COR-L47 (cell line): ENCODE measurements around the gene KIAA0586.
"Not testable (repeated sequence)": the region's sequence is repeated elsewhere in the genome, so short reads cannot be mapped to it uniquely, and the experiment has no call there.

Experiments used
- DNase-seq: peaks from one replicate; lab custom pipeline; 2025; lab: John Stamatoyannopoulos, UW

KIAA0586 gene

DNA sequence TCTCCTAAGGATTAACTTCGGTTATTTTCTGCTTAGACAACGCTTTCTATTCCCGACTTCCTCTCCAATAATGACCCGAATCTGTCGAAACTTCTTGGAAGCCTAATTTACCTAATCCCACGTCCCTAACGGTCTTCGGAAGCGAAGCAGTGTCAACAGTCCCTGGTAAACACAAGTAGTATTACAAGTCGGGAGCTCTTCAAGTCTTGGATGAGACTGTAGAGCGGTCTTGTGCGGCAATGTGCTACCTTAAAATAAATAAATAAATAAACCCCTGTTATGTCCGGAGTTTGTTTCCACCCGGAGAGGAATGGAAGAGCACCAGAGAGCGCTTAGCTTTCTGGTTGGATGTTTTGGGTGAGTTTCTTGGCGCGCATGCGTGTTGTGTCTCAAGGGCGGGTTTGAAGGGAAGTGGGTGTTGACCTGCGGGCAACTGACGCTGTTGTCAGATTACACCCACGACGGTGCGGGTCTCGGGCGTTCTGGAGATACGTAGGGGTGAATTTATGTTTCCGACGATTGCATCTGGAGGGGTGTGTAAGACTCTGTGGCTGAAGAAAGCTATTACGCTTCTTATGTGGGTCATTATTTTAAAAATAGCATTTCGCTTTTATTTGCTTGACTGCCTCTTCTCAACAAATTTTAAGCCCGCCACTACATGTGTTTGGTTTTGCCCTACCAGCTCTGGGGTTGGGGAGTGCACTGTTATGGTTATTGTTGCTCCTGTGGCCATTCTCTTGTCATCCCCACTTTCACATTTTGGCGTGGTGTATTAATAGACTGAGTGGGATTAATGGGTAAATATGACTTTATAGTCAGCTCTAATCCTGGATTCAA, at the start of gene KIAA0586, which contains the start of gene TIMM9:
KIAA0586 (plus strand) TSS at position 439 of the 837 bp plus-strand sequence. CDS start 546 bp downstream, outside the sequence.
TIMM9 (minus strand) TSS at position 251 of the 837 bp plus-strand sequence. CDS start 15,586 bp downstream, outside the sequence.
- peak; percentile 98 for DNase-seq

DNA sequence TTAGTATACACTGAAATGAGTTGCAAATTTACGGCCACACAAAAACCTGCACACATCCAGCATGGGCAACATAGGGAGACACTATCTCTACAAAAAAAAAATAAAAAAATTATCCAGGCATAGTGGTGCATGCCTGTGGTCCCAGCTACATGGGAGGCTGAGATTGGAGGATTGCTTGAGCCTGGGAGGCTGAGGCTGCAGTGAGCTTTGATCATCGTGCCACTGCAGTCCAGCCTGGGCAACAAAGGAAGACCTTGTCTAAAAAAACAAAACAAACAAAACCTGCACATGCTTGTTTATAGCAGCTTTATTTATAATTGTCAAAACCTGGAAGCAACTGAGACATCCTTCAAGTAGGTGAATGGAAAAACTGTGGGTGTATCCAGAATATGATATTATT, 36.7 kb upstream of the KIAA0586 start:
- DNase-seq = no peak

DNA sequence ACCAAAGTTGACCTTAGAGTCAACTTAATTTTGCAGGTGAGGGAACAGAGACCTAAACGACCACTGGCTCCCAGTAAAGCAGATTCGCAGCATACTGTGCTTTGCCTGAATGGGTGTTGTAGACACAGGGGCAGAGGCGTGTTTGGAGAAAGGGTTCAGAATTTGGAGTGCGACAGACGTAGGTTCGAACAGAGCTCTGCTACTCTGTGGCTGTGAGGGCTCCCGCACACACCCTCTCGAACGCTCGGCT, 32.0 kb upstream of the KIAA0586 start:
- no peak for DNase-seq

DNA sequence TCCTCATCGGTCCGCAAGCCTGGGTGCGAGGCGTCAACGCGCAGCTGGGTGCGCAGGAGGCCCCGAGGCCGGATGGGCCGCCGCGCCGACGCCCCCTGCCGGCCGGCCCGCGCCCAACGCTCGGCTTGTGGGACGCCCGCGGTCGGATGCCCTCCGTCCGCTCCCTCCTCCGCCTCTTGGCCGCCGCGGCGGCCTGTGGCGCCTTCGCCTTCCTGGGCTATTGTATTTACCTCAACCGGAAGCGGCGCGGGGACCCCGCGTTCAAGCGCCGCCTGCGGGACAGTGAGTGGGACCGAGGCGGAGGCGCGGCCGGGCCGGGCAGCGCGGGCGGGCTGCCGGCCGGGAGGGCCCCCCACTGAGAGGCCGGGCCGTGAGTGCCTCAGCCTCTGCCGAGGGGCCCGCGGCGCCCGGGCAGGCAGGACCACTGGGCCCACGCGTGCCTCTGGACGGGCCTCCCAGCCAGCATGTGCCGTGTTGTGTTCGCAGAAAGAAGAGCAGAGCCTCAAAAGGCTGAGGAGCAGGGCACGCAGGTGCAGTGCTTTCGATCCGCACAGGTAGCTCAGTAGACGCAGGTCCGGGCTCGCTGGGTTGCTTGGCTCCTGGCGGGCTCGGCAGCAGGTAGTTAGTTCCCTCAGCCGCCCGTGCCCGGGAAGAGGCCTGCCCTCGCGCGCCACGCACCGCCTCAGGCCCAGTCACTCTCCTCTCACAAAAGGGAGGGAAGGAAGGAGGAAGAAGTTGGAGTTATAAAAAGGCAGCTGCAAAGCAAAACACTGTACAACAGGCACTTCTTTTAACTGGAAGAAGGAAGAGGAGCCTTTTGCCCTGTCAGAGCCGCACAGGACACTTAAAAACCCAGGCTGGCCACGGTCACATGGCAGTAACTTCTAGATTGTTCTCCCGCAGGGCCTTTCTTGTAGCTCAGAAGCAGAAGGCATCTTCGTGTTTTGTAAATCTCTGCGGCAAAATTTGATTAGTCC, 31.4 kb upstream of the KIAA0586 start, which contains the start of gene TOMM20L:
TOMM20L (plus strand) TSS at position 119 of the 977 bp plus-strand sequence; CDS start at position 147, 28 bp downstream.
- peak; percentile 38 for DNase-seq

DNA sequence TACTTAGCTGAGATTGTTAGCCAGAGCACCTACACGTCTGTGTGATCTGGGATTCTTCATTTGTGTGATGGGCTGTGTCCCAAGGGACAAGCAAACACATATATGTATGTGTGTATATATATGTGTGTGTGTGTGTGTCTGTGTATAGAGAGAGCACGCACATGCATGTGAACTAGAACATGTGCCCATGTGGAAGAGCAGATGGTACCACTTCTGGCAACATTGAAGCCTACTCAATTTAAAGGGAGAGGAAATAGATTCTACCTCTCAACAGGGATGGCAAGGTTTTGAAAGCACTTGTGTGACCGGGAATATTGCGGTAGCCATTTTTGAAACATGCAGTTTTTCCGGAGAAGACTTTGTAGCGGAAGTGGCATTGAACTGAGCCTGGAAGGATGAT, 30.4 kb upstream of the KIAA0586 start:
- DNase-seq = no peak

DNA sequence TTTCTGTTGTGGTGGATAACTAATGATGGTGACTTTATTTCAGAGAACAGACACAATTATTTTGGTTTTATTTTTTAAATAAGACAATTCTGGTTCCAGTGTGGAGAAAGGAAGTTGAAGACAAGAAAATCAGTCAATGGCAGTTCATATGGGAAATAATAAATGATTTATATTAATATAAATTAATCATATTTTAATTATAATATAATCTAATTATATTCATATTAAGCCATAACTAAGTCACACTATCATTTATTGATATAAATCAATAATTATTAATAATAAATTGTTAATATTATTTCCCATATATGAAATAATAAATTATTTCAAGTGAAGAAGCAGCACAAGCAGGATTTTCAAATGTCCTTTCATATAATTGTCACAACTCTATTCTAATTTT, 29.0 kb upstream of the KIAA0586 start:
- DNase-seq = no peak

DNA sequence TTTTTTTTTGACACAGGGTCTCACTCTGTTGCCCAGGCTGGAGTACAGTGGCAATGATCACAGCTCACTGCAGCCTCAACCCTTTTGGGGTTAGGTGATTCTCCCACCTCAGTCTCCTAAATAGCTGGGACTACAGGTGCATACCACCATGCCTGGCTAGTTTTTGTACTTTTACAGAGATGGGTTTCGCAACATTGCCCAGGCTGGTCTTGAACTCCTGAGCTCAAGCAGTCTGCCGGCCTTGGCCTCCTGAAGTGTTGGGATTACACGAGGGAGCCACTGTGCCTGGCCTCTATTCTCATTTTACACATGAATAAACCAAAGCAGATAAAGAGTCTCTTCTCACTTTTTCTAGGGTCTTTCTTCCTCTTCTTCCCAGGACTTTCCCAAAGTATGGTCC, 28.6 kb upstream of the KIAA0586 start:
- no peak for DNase-seq

DNA sequence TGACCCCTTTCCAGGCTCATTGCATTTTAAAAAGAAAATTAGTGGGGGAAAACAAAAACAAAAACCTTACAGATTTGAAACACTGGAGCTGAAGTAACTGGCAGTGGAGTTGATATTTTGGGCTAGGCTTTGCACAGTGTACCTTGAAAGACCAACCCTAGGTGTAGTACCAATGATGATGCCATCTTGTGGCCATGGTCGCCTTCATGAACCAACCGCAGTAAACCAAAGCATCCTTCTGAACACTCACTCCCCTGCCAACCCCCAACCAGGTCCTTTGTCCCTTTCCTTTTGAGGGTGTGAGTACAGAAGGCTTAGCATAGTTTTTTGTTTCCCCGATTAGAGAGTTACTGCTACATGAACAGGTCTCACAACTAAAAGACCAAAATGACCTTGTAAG, 25.9 kb upstream of the KIAA0586 start:
- DNase-seq = no peak

DNA sequence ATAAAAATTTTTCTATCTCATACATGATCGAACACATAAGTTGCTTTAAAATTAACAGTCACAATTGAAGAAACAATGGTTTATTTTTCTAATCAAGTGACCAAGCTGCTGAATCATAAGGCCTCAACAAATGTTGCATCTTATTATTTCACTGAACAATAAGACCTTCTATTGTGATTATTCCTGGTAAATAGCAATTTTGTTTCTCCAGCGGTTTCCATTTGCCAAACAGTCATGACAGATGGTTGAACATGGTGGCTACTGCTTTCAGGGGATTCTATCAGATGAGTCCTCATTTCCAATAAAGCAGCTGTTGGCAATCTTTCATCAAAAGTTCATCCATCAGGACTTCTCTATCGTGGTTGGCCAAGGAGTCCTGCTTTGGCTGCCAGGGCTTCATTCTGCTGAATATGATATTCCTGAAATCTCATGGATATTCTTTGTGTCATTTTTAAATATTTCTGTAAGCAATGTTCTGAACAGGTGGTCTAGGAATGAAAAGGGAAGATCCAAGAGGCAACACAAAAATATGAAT, 18.8 kb upstream of the KIAA0586 start:
- DNase-seq = no peak

DNA sequence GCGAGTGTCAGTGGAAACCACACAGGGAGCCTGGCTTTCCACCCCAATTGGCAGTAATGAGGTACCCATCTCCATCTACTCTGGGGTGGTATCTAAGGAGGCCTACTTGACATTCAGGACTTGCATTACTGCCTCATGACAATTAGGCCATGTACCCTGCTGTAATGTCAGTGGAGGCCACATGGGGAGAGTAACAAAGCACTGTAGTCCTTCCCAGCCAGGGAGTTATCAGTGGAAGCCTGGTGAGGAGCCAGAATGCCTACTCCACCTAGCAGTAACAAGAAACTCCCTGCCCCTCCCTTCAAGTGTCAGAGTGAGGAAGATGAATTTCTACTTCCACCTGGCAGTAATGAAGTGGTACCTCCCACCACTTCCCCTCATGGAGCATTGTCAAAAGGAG, 12.7 kb upstream of the KIAA0586 start:
- no peak for DNase-seq

DNA sequence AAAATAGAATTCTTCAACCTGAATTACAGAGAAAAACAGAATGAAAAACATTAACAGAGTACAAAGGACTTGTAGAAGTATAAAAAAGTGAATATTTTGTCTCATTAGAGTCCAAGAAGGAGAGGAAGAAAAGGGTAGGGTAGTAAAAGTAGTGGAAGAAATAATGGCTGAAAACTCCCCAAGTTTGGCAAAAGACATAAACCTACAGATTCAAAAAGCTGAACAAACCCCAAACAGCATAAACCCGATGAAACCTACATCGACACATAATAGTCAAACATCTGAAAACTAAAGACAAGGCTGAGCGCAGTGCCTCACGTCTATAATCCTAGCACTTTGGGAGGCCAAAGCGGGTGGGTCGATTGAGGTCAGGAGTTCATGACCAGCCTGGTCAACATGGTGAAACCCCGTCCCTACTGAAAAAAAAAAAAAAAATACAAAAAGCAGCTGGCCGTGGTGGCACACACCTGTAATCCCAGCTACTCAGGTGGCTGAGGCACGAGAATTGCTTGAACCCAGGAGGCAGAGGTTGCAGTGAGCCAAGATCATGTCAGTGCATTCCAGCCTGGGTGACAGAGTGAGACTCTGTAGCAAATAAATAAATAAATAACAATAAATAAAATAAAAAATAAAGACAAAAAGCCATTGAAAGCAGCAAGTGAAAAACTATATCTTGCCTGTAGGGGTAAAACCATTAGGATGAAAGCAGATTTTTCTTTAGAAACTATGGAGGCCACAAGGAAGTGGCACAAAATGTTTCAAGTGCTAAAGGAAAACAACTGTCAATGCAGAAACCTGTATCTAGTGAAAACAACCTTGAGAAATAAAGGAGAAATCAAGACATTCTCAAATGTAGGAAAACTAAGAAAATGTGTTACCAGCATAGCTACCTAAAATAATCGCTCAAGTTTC, 11.6 kb upstream of the KIAA0586 start:
- no peak for DNase-seq

DNA sequence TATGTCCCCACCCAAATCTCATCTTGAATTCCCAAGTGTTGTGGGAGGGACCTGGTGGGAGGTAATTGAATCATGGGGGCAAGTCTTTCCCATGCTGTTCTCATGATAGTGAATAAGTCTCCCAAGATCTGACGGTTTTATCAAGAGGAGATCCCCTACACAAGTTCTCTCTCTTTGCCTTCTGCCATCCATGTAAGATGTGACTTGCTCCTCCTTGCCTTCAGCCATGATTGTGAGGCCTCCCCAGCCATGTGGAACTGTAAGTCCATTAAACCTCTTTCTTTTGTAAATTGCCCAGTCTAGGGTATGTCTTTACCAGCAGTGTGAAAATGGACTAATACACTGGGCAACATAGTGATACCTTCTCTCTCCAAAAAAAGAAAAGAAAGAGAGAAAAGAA, 10.6 kb upstream of the KIAA0586 start:
- not testable (repeated sequence) for DNase-seq

DNA sequence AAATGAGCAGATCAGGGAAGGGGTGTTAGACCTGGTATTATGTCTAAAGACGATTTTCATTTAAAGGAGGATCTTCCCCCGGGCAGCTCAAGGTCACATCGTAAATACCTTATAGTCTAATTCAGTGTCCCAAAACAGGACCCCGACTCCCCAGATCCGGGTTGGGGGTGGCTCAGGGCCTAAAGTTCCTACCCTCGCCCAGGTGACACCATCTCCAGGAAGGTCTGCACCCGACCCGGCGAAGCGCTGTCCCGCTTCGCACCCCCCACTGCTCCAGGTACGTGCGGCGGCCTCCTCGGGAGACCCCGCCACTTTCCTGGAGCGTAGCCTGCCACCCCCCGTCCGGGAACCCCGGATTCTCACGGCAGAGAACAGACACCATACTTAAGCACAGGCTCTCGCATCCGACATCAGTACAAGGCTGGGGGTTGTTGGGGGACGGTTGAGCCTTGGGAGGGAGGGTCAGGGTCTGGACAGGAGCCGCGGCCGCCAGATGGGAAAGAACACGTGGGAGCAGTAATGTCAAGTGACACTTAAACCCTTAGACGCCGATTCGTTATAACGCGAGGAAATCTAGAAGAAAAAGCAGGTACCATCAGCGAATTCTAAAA, 744 bp upstream of the KIAA0586 start:
- peak; percentile 54 for DNase-seq

DNA sequence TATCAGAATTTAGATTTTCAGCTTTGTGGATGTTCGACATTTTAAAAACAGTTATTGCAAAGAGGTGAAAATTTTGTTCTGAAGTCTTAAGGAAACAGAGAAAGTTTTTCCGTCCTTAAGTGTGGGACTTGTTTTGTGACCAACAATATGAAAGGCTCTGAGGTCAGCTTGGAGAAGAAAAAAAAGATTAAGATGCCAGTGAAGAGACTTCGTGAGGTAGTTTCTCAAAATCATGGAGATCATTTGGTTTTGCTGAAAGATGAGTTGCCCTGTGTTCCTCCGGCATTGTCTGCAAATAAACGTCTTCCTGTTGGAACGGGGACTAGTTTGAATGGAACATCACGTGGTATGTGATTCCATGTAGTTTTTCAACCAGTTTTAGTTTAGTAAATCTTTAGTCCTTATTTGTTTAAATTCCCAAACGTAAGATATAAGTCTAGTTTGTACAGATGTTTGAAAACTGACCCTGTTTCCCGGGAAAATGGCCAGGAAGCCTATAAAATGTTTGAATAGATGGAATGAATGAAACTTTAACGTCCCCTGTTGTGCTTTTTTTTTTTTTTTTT, 682 bp downstream of the KIAA0586 start:
- no peak for DNase-seq

DNA sequence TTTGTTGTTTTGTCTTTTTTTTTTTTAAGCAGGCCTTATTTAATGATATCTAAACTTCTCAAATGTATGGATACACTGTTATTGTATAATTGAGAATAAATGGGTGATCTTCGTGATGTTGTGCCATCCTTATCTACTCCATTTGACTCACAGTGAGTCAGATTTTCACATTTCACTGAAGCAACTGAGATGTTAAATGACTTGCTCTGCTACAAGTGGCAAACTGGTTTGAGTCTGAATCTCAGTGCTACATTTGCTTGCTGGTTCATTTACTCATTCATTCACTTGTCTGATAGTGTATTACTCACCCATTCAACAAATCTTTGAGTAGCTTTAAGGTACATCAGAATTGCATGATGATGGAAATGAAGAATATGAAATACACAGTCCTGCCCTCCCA, 2.6 kb downstream of the KIAA0586 start:
- no peak for DNase-seq

DNA sequence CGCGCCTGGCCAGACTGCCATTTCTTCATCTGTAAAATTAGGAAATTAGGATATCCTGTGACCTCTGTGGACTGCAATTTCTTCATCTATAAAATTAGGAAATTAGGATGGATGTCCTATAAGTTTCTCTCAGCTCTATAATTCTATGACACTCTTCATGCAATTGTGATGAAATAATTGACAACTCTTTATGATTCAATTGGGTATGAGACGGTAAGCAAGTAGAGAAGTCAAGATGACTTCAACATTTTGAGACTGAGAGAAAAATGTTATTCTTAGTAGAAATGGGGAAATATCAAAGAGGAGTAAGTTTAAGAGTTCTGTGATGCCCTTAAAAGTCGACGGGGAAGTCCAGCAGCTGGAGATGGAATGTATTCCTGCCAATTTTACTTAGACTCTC, 12.0 kb downstream of the KIAA0586 start:
- no peak for DNase-seq

DNA sequence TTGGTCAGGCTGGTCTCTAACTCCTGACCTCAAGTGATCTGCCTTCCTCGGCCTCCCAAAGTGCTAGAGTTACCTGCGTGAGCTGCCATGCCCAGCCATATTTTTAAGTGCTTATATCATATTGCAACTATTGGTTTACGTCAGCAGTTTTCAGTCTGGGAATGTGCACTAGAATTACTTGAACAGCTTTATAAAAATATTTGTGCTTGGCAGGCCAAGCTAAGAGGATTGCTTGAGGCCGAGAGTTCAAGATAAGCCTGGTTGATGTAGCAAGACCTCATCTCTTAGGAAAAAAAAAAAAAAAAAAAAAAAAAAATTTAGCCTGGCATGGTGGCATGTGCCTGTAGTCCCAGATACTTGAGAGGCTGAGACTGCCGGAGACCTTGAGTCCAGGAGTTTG, 17.1 kb downstream of the KIAA0586 start:
- no peak for DNase-seq

DNA sequence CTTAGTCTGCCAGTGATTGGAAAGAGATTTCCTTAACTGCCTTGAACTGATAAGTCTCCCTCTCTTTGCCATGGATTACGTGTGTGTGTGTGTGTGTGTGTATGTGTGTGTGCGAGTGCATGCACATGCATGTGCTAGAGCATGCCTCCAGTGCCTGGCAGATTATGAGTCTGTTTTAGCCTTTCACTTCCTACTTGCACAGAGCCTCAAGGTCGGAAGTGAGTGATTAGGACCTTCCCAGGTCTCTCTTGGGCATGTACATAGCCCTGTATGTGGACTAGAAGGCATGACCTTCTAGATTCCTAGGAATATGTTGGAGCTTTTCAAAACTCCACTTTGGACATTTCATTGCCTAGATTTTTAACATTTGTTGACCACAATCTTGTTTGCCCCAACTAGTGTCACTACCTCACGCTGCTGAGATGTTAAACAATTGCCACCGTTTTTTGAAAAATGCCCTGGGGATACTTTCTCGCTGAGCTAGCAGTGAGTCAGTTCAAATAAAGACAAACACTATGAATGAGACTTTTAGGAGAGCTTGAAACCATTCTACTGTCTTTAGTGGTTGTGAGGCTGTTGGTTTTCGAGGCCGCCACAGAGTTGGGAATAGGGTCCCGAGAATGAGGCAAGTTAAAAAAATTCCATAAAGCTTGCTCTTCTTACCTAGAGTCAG, 28.2 kb downstream of the KIAA0586 start:
- DNase-seq = no peak

DNA sequence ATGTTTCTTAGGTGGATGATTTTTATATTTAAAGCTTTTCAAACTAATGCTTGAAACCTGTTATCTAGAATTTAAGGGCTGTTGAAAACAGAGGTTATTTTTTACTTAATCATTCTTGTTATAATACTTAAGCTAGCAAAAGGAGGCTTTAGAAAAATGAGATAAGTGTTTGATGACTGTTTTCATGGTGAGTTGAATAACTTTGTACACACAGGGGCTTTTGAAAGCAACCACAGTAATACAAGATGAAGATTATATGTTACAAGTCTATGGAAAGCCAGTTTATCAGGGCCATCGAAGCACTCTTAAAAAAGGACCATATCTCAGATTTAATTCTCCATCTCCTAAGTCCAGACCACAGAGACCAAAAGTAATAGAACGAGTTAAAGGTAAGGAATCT, 33.3 kb downstream of the KIAA0586 start:
- DNase-seq = no peak

DNA sequence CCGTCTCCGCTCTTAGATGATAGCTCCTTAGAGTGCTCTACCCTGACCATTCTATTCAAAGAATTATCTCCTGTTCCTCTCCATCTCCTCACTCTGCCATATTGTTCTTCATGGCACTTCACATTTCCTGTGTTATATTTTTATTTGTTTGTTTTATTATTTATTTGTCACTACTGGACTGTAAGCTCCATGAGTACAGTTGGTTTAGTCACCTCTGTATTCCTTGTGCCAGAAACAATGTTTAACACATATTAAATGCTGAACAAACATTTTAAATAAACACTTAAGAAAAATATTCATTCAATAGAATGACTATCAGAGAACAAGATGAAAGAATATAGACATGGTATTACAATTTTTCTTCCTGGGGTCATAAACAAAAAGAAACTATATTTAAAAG, 35.6 kb downstream of the KIAA0586 start:
- DNase-seq = no peak
